H1 (cell line): Measurements from ENCODE around the gene NANOS3. TPM values are rescaled to one million over a fixed set of nuclear protein-coding genes. Genes with fewer than 3 reads are reported as not detected.

Experiments used
- HDAC2 ChIP-seq, 2 experiments: fragments of 300-600 bp in 1 of 2; sonication (generic) in 1 of 2; IDR thresholded peaks; 2 replicates each; pipeline ENCODE4 v1.6.1; 2011 to 2012; ENCODE audit warnings: low read depth in 2 of 2, low read length in 2 of 2, mild to moderate bottlenecking in 2 of 2, moderate library complexity in 2 of 2, borderline replicate concordance in 1 of 2, inconsistent platforms in 1 of 2
- JUND ChIP-seq: IDR thresholded peaks from 2 replicates; pipeline ENCODE4 v1.6.1; 2011; ENCODE audit warnings: mild to moderate bottlenecking, improper control_type of control experiment, low read length
- TCF12 ChIP-seq: IDR thresholded peaks from 2 replicates; pipeline ENCODE4 v1.6.1; 2011; ENCODE audit warnings: low read depth, mild to moderate bottlenecking, low read length
- polyA plus RNA-seq, 7 experiments: library from polyadenylated mRNA; depleted of rRNA in 3 of 7; stranded (reverse) in 5 of 7; unstranded in 2 of 7; fragments of >200 nt in 5 of 7; fragments of 200-250 nt in 2 of 7; gene quantifications; 1 replicate in 5 of 7; 2 replicates in 1 of 7; 4 replicates in 1 of 7; pipeline versions ENCODE4 v1.2.1 to v1.2.3, GENCODE V29; 2011 to 2013; ENCODE audit warnings: missing spikeins in 2 of 7, mixed read lengths in 2 of 7
- total RNA-seq: library from RNA; stranded (reverse); fragmentation: NEBNext Ultra II Directional; extraction: Animal tissue kit (Norgen Biotek cat#: 25700); gene quantifications from 2 replicates; pipeline ENCODE4 v1.2.1, GENCODE V29; 2021

The NANOS3 gene
- total and polyA plus RNA-seq, 2 of the 8 experiments (the other 6 are each of a cell fraction or from before 2014, with no cell fraction given): 0.62 TPM; not detected in 1

GRCh38 chr19:13875824-13876223 is 1.1 kb upstream of the NANOS3 start (continued):
- TF ChIP-seq JUND (no peak), TCF12 (no peak), HDAC2 (IDR thresholded peaks at IDR 0.05; ENCODE audit: borderline replicate concordance in 1 of 2, low read depth in 2 of 2, low read length in 2 of 2) (no peak)
